Esophagus squamous epithelium (tissue), 4 donors: ENCODE results near the gene CUBN.

Experiments
- CTCF ChIP-seq, 6 experiments: fragments of 450-650 bp in 4 of 6; fragments of 200-600 bp in 2 of 6; sonication (generic) in 2 of 6; IDR thresholded peaks; one replicate each; pipeline ENCODE4 v1.5.1; 2016 to 2019; ENCODE audit warnings: antibody characterized with exemption in 6 of 6, mild to moderate bottlenecking in 4 of 6, moderate library complexity in 4 of 6
- POLR2A ChIP-seq, 4 donors: fragments of 450-650 bp; IDR thresholded peaks; one replicate each; pipeline ENCODE4 v1.6.1; 2017; ENCODE audit warnings: antibody characterized with exemption in 4 of 4, mild to moderate bottlenecking in 4 of 4, moderate library complexity in 3 of 4

- TF ChIP-seq POLR2A (IDR thresholded peaks at IDR 0.05) = no peak
- no peak for TF ChIP-seq CTCF (IDR thresholded peaks at IDR 0.05)
Observed at GRCh38 chr10:16993186-16993585, 136.4 kb downstream of the CUBN start.
